GM12878 (cell line): ENCODE measurements around the gene PPM1A. TPM values are rescaled to one million over a fixed set of nuclear protein-coding genes. Genes with fewer than 3 reads are reported as not detected.

Experiments
- ATF7 ChIP-seq: fragments of 450-650 bp; IDR thresholded peaks from 2 replicates; pipeline ENCODE4 v1.6.1; 2016; ENCODE audit warnings: low read depth, mild to moderate bottlenecking
- BCL11A ChIP-seq: IDR thresholded peaks from 2 replicates; pipeline ENCODE4 v1.6.1; 2011; ENCODE audit warnings: low read depth, low read length
- CEBPB ChIP-seq, 2 experiments: fragments of 150-350 bp in 1 of 2; IDR thresholded peaks; 2 replicates each; pipeline ENCODE4 v1.6.1; 2012 to 2014; ENCODE audit warnings: low read depth in 2 of 2, low read length in 2 of 2, borderline replicate concordance in 1 of 2, inconsistent platforms in 1 of 2
- NBN ChIP-seq: fragments of 450-650 bp; IDR thresholded peaks from 2 replicates; pipeline ENCODE4 v1.6.1; 2016
- REST ChIP-seq: IDR thresholded peaks from 2 replicates; pipeline ENCODE4 v1.6.1; 2012; ENCODE audit warnings: mild to moderate bottlenecking, low read depth, low read length
- SIN3A ChIP-seq: IDR thresholded peaks from 2 replicates; pipeline ENCODE4 v1.6.1; 2012; ENCODE audit warnings: low read depth, low read length, improper control_type of control experiment
- SREBF1 ChIP-seq: IDR thresholded peaks from 2 replicates; pipeline ENCODE4 v1.6.1; 2012; ENCODE audit warnings: mild to moderate bottlenecking, low read length
- ZNF217 ChIP-seq: fragments of 450-650 bp; IDR thresholded peaks from 2 replicates; pipeline ENCODE4 v1.6.1; 2017; ENCODE audit warnings: antibody characterized with exemption, mild to moderate bottlenecking
- ZNF384 ChIP-seq: IDR thresholded peaks from 2 replicates; pipeline ENCODE4 v1.6.1; 2012; ENCODE audit warnings: low read depth, mild to moderate bottlenecking, low read length, improper control_type of control experiment, borderline replicate concordance
- polyA plus RNA-seq, 11 experiments: library from polyadenylated mRNA; depleted of rRNA in 4 of 11; unstranded in 6 of 11; stranded (reverse) in 5 of 11; fragments of >200 nt; fragmentation: Nextera tagmentation in 4 of 11; fragmentation: Illumina TruSeq in 1 of 11; extraction: Ambion mirVana in 4 of 11; extraction: Trizol in 1 of 11; gene quantifications; 1 replicate in 1 of 11; 2 replicates in 10 of 11; pipeline versions ENCODE4 v1.2.1 to v1.2.3, GENCODE V29; 2011 to 2016; ENCODE audit warnings: inconsistent platforms in 2 of 11, missing spikeins in 2 of 11, low read depth in 1 of 11
- total RNA-seq, 4 experiments: library from RNA; depleted of rRNA in 3 of 4; stranded (reverse); fragments of >200 nt in 3 of 4; fragmentation: Illumina TruSeq in 1 of 4; extraction: Trizol in 1 of 4; gene quantifications; 2 replicates each; pipeline versions ENCODE4 v1.2.1 to v1.2.3, GENCODE V29; 2013 to 2021
- TF ChIP-seq, protein P1 (sequence below): IDR thresholded peaks from 2 replicates; pipeline ENCODE4 v1.6.1; 2011; ENCODE audit warnings: mild to moderate bottlenecking, low read depth, low read length, moderate library complexity; ENCODE audit not compliant: insufficient replicate concordance
- TF ChIP-seq, protein P2 (sequence below): fragments of 150-350 bp; IDR thresholded peaks from 2 replicates; pipeline ENCODE4 v1.6.1; 2014; ENCODE audit warnings: mild to moderate bottlenecking, low read depth, low read length

Gene PPM1A
- total and polyA plus RNA-seq, 10 of the 15 experiments (the other 5 are each of a cell fraction or from before 2014, with no cell fraction given): 16.8 to 124 (median 47.0) TPM

GRCh38 chr14:60221457-60221856 is 27.6 kb upstream of the PPM1A start (continued):
- TF ChIP-seq, protein P1, sequence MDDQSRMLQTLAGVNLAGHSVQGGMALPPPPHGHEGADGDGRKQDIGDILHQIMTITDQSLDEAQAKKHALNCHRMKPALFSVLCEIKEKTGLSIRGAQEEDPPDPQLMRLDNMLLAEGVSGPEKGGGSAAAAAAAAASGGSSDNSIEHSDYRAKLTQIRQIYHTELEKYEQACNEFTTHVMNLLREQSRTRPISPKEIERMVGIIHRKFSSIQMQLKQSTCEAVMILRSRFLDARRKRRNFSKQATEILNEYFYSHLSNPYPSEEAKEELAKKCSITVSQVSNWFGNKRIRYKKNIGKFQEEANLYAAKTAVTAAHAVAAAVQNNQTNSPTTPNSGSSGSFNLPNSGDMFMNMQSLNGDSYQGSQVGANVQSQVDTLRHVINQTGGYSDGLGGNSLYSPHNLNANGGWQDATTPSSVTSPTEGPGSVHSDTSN: peak; percentile 25
- TF ChIP-seq, protein P2, sequence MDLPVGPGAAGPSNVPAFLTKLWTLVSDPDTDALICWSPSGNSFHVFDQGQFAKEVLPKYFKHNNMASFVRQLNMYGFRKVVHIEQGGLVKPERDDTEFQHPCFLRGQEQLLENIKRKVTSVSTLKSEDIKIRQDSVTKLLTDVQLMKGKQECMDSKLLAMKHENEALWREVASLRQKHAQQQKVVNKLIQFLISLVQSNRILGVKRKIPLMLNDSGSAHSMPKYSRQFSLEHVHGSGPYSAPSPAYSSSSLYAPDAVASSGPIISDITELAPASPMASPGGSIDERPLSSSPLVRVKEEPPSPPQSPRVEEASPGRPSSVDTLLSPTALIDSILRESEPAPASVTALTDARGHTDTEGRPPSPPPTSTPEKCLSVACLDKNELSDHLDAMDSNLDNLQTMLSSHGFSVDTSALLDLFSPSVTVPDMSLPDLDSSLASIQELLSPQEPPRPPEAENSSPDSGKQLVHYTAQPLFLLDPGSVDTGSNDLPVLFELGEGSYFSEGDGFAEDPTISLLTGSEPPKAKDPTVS: no peak
- no peak for TF ChIP-seq SREBF1
- no peak for TF ChIP-seq BCL11A
- 0 out of 2 replicates have a peak, but pooled peaks have one; percentile 15 for TF ChIP-seq NBN
- TF ChIP-seq CEBPB (IDR thresholded peaks at IDR 0.05; ENCODE audit: borderline replicate concordance in 1 of 2, low read depth in 2 of 2, low read length in 2 of 2): no peak
- peak; percentile 69; the same call in 1 of the 2 replicates for TF ChIP-seq ZNF384
- no peak for TF ChIP-seq ZNF217
- no peak for TF ChIP-seq REST
- peak; percentile 31; the same call in 1 of the 2 replicates for TF ChIP-seq ATF7
- TF ChIP-seq SIN3A: no peak
